ENCODE results near the gene TENM3.

TENM3 gene

GRCh38 chr4:182510836-182511235 lies 267.6 kb downstream of the TENM3 start:
- H3K9me3 ChIP-seq (ENCODE audit: low read depth, low read length) = no peaks in the 10 kb centered on the region
- H3K36me3 ChIP-seq (ENCODE audit: insufficient read depth, low read length) = no peaks in the 10 kb centered on the region
- no peak overlapping the region for H3K4me3 ChIP-seq
- TF ChIP-seq POLR2AphosphoS5 (IDR thresholded peaks at IDR 0.05; ENCODE audit: borderline replicate concordance, low read depth, low read length) (no peak), FOXP2 (optimal IDR thresholded peaks at IDR 0.05; ENCODE audit: control extremely low read depth, extremely low read length, insufficient read depth) (no peak), EZH2 (IDR thresholded peaks at IDR 0.05) (no peak)
- no peak for DNase-seq (ENCODE audit: low read depth, low spot score)
- no peak overlapping the region for H3K9ac ChIP-seq (ENCODE audit: insufficient read length)
- H3K27ac ChIP-seq = no peak overlapping the region

- Histone ChIP-seq H3K36me3 (ENCODE audit: insufficient read depth, low read length) (no peaks in the 10 kb centered on the region), H3K4me3 (no peak overlapping the region), H3K9ac (ENCODE audit: insufficient read length) (no peak overlapping the region), H3K9me3 (ENCODE audit: low read depth, low read length) (no peaks in the 10 kb centered on the region), H3K27ac (no peak overlapping the region)
- no peak for DNase-seq (ENCODE audit: low read depth, low spot score)
- no peak for TF ChIP-seq FOXP2 (optimal IDR thresholded peaks at IDR 0.05; ENCODE audit: control extremely low read depth, extremely low read length, insufficient read depth)
- no peak for TF ChIP-seq POLR2AphosphoS5 (IDR thresholded peaks at IDR 0.05; ENCODE audit: borderline replicate concordance, low read depth, low read length)
- TF ChIP-seq EZH2 (IDR thresholded peaks at IDR 0.05) = no peak
Measured at GRCh38 chr4:182513587-182514291, 270.5 kb downstream of the TENM3 start.

GRCh38 chr4:182518421-182518820 lies 275.2 kb downstream of the TENM3 start:
- H3K9ac ChIP-seq (ENCODE audit: insufficient read length) = no peak overlapping the region
- DNase-seq (ENCODE audit: low read depth, low spot score) = no peak
- H3K9me3 ChIP-seq (ENCODE audit: low read depth, low read length) = no peaks in the 10 kb centered on the region
- TF ChIP-seq FOXP2 (optimal IDR thresholded peaks at IDR 0.05; ENCODE audit: control extremely low read depth, extremely low read length, insufficient read depth) = no peak
- TF ChIP-seq EZH2 (IDR thresholded peaks at IDR 0.05) = no peak
- TF ChIP-seq POLR2AphosphoS5 (IDR thresholded peaks at IDR 0.05; ENCODE audit: borderline replicate concordance, low read depth, low read length) = no peak
- H3K36me3 ChIP-seq (ENCODE audit: insufficient read depth, low read length) = no peaks in the 10 kb centered on the region
- H3K4me3 ChIP-seq = no peak overlapping the region
- H3K27ac ChIP-seq = no peak overlapping the region

- no peak overlapping the region for H3K4me3 ChIP-seq
- H3K36me3 ChIP-seq (ENCODE audit: insufficient read depth, low read length) = no peaks in the 10 kb centered on the region
- no peak overlapping the region for H3K27ac ChIP-seq
- no peaks in the 10 kb centered on the region for H3K9me3 ChIP-seq (ENCODE audit: low read depth, low read length)
- no peak overlapping the region for H3K9ac ChIP-seq (ENCODE audit: insufficient read length)
- TF ChIP-seq POLR2AphosphoS5 (IDR thresholded peaks at IDR 0.05; ENCODE audit: borderline replicate concordance, low read depth, low read length) (no peak), EZH2 (IDR thresholded peaks at IDR 0.05) (no peak), FOXP2 (optimal IDR thresholded peaks at IDR 0.05; ENCODE audit: control extremely low read depth, extremely low read length, insufficient read depth) (no peak)
- DNase-seq (ENCODE audit: low read depth, low spot score) = no peak
Measured at GRCh38 chr4:182519528-182519927, 276.3 kb downstream of the TENM3 start.

GRCh38 chr4:182521011-182521410 lies 277.8 kb downstream of the TENM3 start:
- no peak for DNase-seq (ENCODE audit: low read depth, low spot score)
- Histone ChIP-seq H3K9ac (ENCODE audit: insufficient read length) (no peak overlapping the region), H3K9me3 (ENCODE audit: low read depth, low read length) (no peaks in the 10 kb centered on the region), H3K4me3 (no peak overlapping the region), H3K27ac (no peak overlapping the region), H3K36me3 (ENCODE audit: insufficient read depth, low read length) (no peaks in the 10 kb centered on the region)
- no peak for TF ChIP-seq EZH2 (IDR thresholded peaks at IDR 0.05)
- TF ChIP-seq FOXP2 (optimal IDR thresholded peaks at IDR 0.05; ENCODE audit: control extremely low read depth, extremely low read length, insufficient read depth) = no peak
- TF ChIP-seq POLR2AphosphoS5 (IDR thresholded peaks at IDR 0.05; ENCODE audit: borderline replicate concordance, low read depth, low read length) = no peak

GRCh38 chr4:182528819-182529218 lies 285.6 kb downstream of the TENM3 start:
- Histone ChIP-seq H3K4me3 (no peak overlapping the region), H3K9ac (ENCODE audit: insufficient read length) (no peak overlapping the region), H3K9me3 (ENCODE audit: low read depth, low read length) (no peaks in the 10 kb centered on the region), H3K27ac (no peak overlapping the region), H3K36me3 (ENCODE audit: insufficient read depth, low read length) (no peaks in the 10 kb centered on the region)
- no peak for DNase-seq (ENCODE audit: low read depth, low spot score)
- no peak for TF ChIP-seq POLR2AphosphoS5 (IDR thresholded peaks at IDR 0.05; ENCODE audit: borderline replicate concordance, low read depth, low read length)
- TF ChIP-seq EZH2 (IDR thresholded peaks at IDR 0.05) = no peak
- no peak for TF ChIP-seq FOXP2 (optimal IDR thresholded peaks at IDR 0.05; ENCODE audit: control extremely low read depth, extremely low read length, insufficient read depth)

- DNase-seq (ENCODE audit: low read depth, low spot score) = no peak
- H3K27ac ChIP-seq = no peak overlapping the region
- no peaks in the 10 kb centered on the region for H3K9me3 ChIP-seq (ENCODE audit: low read depth, low read length)
- TF ChIP-seq EZH2 (IDR thresholded peaks at IDR 0.05) (no peak), FOXP2 (optimal IDR thresholded peaks at IDR 0.05; ENCODE audit: control extremely low read depth, extremely low read length, insufficient read depth) (no peak), POLR2AphosphoS5 (IDR thresholded peaks at IDR 0.05; ENCODE audit: borderline replicate concordance, low read depth, low read length) (no peak)
- no peak overlapping the region for H3K4me3 ChIP-seq
- H3K9ac ChIP-seq (ENCODE audit: insufficient read length) = no peak overlapping the region
- no peaks in the 10 kb centered on the region for H3K36me3 ChIP-seq (ENCODE audit: insufficient read depth, low read length)
Measured at GRCh38 chr4:182530451-182530850, 287.2 kb downstream of the TENM3 start.

- DNase-seq (ENCODE audit: low read depth, low spot score) = no peak
Measured at GRCh38 chr4:182531555-182532162, 288.5 kb downstream of the TENM3 start.

More at GRCh38 chr4:182531555-182532162, 288.5 kb downstream of the TENM3 start:
- no peak for TF ChIP-seq POLR2AphosphoS5 (IDR thresholded peaks at IDR 0.05; ENCODE audit: borderline replicate concordance, low read depth, low read length)
- no peak for TF ChIP-seq FOXP2 (optimal IDR thresholded peaks at IDR 0.05; ENCODE audit: control extremely low read depth, extremely low read length, insufficient read depth)
- TF ChIP-seq EZH2 (IDR thresholded peaks at IDR 0.05) = no peak
- H3K9ac ChIP-seq (ENCODE audit: insufficient read length) = no peak overlapping the region
- no peaks in the 10 kb centered on the region for H3K36me3 ChIP-seq (ENCODE audit: insufficient read depth, low read length)
- no peak overlapping the region for H3K4me3 ChIP-seq
- H3K9me3 ChIP-seq (ENCODE audit: low read depth, low read length) = no peaks in the 10 kb centered on the region
- no peak overlapping the region for H3K27ac ChIP-seq
